GM12874 (cell line): ENCODE data around the gene TTBK2.

Source experiments
- TF ChIP-seq, protein P1 (sequence below): IDR thresholded peaks from 2 replicates; pipeline ENCODE4 v1.5.1; 2011; ENCODE audit warnings: low read depth, mild to moderate bottlenecking, control low read depth, low read length, moderate library complexity; ENCODE audit not compliant: insufficient read depth

Gene TTBK2

DNA sequence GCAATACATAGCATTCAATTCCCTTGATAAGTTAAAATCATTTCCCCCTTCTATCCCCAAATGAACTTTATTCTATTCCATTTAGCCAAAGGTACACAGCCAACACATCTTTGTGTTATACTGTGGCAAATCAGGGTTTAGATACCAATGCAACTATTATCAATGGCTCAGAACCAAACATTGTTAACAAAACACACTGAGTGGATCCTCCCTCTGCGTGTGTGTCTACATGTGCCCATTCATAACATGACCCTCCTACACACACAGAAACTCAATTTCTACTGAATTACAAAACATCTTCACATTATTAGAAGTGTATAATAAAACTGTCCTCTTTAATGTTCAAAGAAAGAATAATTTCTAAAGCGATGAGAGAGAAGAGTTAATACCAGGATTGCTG, 1.3 kb downstream of the TTBK2 start:
- TF ChIP-seq, protein P1, sequence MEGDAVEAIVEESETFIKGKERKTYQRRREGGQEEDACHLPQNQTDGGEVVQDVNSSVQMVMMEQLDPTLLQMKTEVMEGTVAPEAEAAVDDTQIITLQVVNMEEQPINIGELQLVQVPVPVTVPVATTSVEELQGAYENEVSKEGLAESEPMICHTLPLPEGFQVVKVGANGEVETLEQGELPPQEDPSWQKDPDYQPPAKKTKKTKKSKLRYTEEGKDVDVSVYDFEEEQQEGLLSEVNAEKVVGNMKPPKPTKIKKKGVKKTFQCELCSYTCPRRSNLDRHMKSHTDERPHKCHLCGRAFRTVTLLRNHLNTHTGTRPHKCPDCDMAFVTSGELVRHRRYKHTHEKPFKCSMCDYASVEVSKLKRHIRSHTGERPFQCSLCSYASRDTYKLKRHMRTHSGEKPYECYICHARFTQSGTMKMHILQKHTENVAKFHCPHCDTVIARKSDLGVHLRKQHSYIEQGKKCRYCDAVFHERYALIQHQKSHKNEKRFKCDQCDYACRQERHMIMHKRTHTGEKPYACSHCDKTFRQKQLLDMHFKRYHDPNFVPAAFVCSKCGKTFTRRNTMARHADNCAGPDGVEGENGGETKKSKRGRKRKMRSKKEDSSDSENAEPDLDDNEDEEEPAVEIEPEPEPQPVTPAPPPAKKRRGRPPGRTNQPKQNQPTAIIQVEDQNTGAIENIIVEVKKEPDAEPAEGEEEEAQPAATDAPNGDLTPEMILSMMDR: no peak

DNA sequence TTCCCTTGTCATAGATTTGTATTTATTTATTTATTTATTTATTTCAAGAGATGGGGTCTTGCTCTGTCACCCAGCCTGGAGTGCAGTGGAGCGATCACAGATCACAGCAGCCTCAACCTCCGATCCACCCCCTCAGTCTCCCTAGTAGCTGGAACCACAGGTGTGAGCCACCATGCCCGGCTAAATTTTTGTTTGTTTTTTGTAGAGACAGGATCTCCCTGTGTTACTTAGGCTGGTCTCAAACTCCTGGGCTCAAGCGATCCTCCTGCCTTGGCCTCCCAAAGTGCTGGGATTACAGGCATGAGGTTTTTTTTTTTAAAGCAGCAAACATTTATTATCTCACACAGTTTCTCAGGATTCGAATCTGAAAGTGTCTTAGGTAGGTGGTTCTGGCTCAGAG, 2.5 kb downstream of the TTBK2 start:
- TF ChIP-seq, protein P1: no peak

DNA sequence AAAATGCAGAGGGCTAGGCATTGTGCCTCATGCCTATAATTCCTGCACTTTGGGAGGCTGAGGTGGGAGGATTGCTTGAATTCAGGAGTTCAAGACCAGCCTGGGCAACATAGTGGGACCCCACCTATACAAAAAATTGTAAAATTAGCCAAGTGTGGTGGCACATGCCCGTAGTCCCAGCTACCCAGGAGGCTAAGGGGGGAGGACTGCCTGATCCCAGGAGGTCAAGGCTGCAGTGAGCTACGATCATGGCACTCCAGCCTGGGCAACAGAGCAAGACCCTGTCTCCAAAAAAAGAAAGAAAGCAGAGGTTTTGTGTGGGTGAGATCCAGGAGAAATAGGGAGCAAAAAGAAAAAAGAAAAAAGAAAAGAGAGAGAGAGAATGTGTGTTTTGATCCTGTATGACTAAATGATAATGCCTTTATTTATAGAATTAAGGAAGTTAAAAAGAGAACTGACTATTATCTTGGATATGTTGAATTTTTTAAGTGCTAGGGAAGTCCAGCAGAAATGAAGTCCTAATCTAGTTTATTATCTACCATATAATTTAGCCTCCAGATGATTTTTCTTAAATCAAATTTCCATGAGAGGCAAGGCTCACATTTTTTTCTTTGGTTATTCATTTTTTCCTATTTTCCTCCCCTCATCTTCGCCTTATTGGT, 4.8 kb downstream of the TTBK2 start:
- TF ChIP-seq, protein P1: no peak

DNA sequence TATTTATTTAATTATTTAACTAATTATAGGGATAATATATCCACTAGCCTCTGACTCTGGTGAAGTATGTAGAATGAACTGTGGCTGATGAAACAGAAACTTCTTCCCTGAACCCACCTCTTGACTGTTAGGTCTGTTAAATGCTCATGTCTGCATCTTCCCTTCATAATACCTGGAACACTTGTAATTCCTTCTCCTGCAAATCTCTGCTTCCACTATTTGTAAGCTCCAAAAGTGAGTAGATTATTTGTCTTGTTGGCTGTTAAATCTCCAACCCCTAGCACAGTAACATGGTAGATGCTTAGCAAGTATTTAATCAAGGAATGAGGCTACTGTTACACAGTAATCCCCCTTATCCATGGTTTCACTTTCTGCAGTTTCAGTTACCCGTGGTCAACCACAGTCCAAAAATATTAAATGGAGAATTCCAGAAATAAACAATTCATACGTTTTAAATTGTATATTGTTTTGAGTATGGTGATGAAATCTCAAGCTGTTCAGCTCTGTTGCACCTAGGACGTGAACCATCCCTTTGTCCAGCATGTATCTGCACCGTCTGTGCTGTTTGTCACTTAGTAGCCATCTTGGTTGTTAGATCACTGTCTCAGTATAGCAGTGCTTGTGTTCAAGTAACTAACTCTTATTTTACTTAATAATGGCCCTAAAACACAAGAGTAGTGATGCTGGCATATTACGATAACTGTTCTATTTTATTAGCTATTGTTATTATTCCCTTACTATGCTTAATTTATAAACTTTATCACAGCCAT, 5.7 kb downstream of the TTBK2 start:
- TF ChIP-seq, protein P1: no peak

DNA sequence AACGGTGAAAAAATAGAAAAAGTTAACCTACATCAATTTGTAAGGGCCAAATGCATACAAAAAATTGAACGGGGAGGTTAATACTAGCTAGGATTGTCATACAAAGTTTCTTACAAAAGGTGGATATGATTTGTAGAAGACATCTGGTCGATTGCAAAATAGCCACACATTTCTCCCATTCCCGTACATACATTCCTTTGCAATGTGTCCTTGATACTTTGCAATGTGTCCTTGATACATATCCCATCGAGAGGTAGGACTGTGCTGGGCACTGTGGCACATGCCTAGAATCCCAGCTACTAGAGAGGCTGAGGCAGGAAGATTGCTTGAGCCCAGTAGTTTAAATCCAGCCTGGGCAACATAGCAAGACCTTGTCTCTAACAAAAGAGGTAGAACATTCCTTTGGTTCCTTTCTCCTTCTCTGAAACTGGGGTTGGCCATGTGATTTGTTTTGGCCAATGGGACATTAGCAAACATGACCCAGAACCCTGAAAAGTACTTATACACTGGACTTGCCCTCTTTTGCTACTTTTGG, 9.5 kb downstream of the TTBK2 start:
- TF ChIP-seq, protein P1: no peak

DNA sequence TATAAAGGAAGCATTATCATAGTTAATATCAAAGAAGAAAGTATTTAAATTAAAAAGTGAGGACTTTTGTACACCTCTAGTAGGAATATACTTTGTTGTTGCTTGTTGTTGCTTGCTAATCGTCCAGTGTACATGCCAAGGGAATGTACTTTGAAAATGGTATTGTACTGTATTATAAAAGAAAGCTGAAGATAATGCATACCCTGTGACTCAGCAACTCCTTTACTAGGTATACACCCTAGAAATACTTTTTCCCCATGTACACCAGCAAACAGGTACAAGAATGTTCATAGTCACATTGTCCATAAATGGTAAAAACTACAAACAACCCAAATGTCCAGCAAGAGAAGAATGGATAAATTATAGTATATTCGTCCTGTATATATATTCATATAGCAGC, 12.0 kb downstream of the TTBK2 start:
- TF ChIP-seq, protein P1: no peak
